Mesothelial cell of epicardium (in vitro differentiated cells): ENCODE data around the gene PRX. TPM values are rescaled to one million over a fixed set of nuclear protein-coding genes. Genes with fewer than 3 reads are reported as not detected.

Experiments used
- DNase-seq, 2 experiments: peaks; one replicate each; pipeline ENCODE4 v3.0.0; 2021; ENCODE audit warnings: low spot score in 2 of 2; ENCODE audit not compliant: unreplicated experiment in 2 of 2
- H3K27ac Mint-ChIP-seq: 2 replicates; pipeline ENCODE4 v1.8.0; 2021; ENCODE audit warnings: mixed read lengths
- H3K27me3 Mint-ChIP-seq: 2 replicates; pipeline ENCODE4 v1.8.0; 2021; ENCODE audit warnings: low read depth, mixed read lengths
- H3K36me3 Mint-ChIP-seq: 2 replicates; pipeline ENCODE4 v1.8.0; 2021; ENCODE audit warnings: mixed read lengths
- H3K4me1 Mint-ChIP-seq: 2 replicates; pipeline ENCODE4 v1.8.0; 2021; ENCODE audit warnings: mixed read lengths
- H3K4me3 Mint-ChIP-seq: 2 replicates; pipeline ENCODE4 v1.8.0; 2021; ENCODE audit warnings: mild to moderate bottlenecking, moderate library complexity, mixed read lengths
- H3K9me3 Mint-ChIP-seq: 2 replicates; pipeline ENCODE4 v1.8.0; 2021; ENCODE audit warnings: mixed read lengths
- CTCF ChIP-seq: fragments of 200-600 bp; sonication (generic); IDR thresholded peaks from one replicate; pipeline ENCODE4 v1.5.0; 2021; ENCODE audit warnings: antibody characterized with exemption; ENCODE audit not compliant: unreplicated experiment
- total RNA-seq: library from RNA; stranded (reverse); gene quantifications from 3 replicates; pipeline ENCODE4 v1.2.1, GENCODE V29; 2021

PRX gene
- total RNA-seq, 1 donor from 2014 or later, result 5.2 TPM

GRCh38 chr19:40425450-40426287, 12.5 kb upstream of the PRX start, which contains the start of gene SERTAD1:
Gene SERTAD1, minus strand, starts transcription at chr19:40425992. Its CDS starts 2,446 bp downstream, at chr19:40423546.
- Mint-ChIP-seq H3K9me3 (no peaks in the 10 kb centered on the region), H3K36me3 (no peaks in the 10 kb centered on the region), H3K4me1 (peaks cover 20% of the 10 kb centered on the region), H3K27me3 (no peaks in the 10 kb centered on the region), H3K4me3 (peak within 1 kb of the TSS; percentile 90), H3K27ac (peak within 1 kb of the TSS; percentile 97)
- peak; percentile 99 to 100 for DNase-seq
- TF ChIP-seq CTCF, result peak; percentile 91

- peak overlapping the region; percentile 90 for H3K4me3 Mint-ChIP-seq
- peaks cover 21% of the 10 kb centered on the region for H3K4me1 Mint-ChIP-seq
- no peaks in the 10 kb centered on the region for H3K27me3 Mint-ChIP-seq
- no peak for TF ChIP-seq CTCF
- no peaks in the 10 kb centered on the region for H3K36me3 Mint-ChIP-seq
- no peak for DNase-seq
- H3K27ac Mint-ChIP-seq, result peak overlapping the region; percentile 97
- no peaks in the 10 kb centered on the region for H3K9me3 Mint-ChIP-seq
Observed at GRCh38 chr19:40424637-40425449, 11.7 kb upstream of the PRX start.

DNA sequence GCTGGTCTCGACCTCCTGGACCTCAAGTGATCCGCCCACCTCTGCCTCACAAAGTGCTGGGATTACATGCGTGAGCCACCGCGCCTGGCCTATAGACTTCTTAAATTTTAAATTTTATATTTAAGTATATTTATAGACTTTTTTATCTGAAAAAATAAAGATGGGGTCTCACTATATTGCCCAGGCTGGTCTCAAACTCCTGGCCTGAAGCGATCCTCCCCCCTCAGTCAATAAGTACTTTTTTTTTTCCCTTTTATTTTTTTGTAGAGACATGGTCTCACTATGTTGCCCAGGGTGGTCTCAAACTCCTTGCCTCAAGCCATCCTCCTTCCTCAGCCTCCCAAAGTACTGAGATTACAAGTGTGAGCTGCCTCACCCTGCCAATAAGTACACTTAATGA, 10.8 kb upstream of the PRX start:
- TF ChIP-seq CTCF, result no peak
- H3K27me3 Mint-ChIP-seq, result no peaks in the 10 kb centered on the region
- no peak for DNase-seq
- H3K27ac Mint-ChIP-seq, result no peak overlapping the region
- peaks cover 21% of the 10 kb centered on the region for H3K4me1 Mint-ChIP-seq
- H3K36me3 Mint-ChIP-seq, result no peaks in the 10 kb centered on the region
- H3K9me3 Mint-ChIP-seq, result no peaks in the 10 kb centered on the region
- no peak overlapping the region for H3K4me3 Mint-ChIP-seq

DNA sequence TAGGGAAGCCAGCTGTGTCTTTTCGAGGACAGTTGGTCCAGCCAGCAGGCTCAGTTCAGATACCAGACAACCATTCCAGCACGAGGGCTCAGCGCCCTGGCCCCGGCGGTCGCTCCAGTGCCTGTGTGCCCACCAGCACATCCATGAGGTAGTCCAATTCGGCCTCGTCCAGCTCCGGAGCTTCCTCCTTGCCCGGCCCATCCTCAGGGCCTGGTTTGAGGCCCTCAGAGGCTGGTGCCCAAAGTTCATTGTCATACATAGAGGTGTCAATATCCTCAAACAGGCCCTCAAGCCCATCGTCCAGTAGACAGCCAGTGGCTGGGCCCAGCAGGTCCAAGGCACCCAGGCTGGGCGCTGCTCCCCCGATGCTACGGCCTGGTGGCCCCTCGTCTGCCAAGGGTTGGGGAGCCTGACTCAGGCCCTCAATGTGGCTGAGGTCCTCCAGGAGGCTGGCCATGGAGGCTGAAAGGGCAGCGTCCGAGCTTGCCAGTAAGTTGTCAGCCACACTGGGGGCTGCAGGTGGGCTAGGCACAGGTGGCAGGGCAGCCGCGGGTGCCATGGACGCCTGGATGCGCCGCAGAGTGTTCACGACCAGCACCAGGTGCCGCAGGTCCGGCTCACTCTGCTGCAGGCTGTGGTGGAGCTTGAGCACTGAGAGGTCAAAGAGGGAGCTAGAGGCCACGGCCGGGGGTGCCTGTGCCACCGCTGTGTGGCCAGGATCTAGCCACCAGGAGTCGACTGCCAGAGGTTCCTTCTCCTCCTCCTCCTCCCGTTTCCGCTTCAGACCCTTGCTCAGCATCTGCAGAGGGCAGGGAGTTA, 9.8 kb upstream of the PRX start:
- no peak for TF ChIP-seq CTCF
- Mint-ChIP-seq H3K27ac (peak overlapping the region; percentile 97), H3K27me3 (no peaks in the 10 kb centered on the region), H3K4me1 (peaks cover 21% of the 10 kb centered on the region), H3K36me3 (no peaks in the 10 kb centered on the region), H3K9me3 (no peaks in the 10 kb centered on the region), H3K4me3 (peak overlapping the region; percentile 31)
- no peak for DNase-seq

DNA sequence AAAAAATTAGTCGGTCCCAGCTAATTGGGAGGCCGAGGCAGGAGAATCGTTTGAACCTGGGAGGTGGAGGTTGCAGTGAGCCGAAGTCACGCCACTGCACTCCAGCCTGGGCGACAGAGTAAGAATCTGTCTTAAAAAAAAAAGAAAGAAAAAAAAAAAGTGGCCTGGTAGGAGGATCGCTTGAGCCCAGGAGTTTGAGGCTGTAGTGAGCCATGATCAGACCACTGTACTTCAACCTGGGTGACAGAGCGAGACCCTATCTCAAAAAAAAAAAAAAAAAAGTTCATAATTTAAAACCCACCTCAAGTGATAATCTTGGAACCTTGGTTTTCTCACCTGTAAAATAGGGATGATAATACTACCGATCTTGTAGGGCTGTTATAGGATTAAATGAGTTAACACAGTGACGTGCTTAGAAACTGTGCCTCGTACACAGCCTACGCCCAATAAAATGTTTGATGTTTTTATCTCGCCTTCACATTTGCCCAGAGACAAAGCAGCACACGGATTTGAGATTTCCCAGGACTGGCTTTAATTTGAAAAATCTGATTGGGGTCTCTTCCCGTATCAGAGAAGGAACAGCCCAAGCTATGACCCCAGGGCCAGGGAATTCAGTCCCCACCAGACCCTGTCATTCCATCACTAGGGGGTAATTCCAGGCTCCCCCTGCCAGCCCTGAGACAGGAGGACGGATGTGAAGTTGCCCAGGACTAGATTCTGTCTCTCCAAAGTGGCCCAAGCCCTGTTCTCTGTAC, 9.0 kb upstream of the PRX start:
- peak overlapping the region; percentile 97 for H3K27ac Mint-ChIP-seq
- H3K4me1 Mint-ChIP-seq, result peaks cover 23% of the 10 kb centered on the region
- no peaks in the 10 kb centered on the region for H3K27me3 Mint-ChIP-seq
- H3K4me3 Mint-ChIP-seq, result peak overlapping the region; percentile 72
- DNase-seq, result no peak
- H3K36me3 Mint-ChIP-seq, result no peaks in the 10 kb centered on the region
- no peaks in the 10 kb centered on the region for H3K9me3 Mint-ChIP-seq
- TF ChIP-seq CTCF, result no peak
